Esophagus muscularis mucosa (tissue), 4 donors: ENCODE measurements around the gene PIP5K1A. TPM values are rescaled to one million over a fixed set of nuclear protein-coding genes. Genes with fewer than 3 reads are reported as not detected.

Experiments used
- DNase-seq: peaks from one replicate; pipeline ENCODE4 v3.0.0-alpha.2; 2017; ENCODE audit errors: extremely low spot score
- H3K27ac ChIP-seq, 4 donors: fragments of 200-600 bp; sonication (generic); replicated peaks in 1 of 4; 1 replicate in 3 of 4; 2 replicates in 1 of 4; pipeline ENCODE4 v1.5.1; 2016 to 2019; ENCODE audit warnings: mild to moderate bottlenecking in 1 of 4
- H3K27me3 ChIP-seq, 4 donors: fragments of 200-600 bp; sonication (generic); one replicate each; pipeline versions ENCODE4 v1.5.1 to v1.6.0; 2016 to 2019
- H3K36me3 ChIP-seq, 4 donors: fragments of 200-600 bp; sonication (generic); one replicate each; pipeline ENCODE4 v1.5.1; 2016 to 2019
- H3K4me1 ChIP-seq, 4 donors: fragments of 200-600 bp; sonication (generic); one replicate each; pipeline ENCODE4 v1.5.1; 2016 to 2019
- H3K4me3 ChIP-seq, 4 donors: fragments of 200-600 bp; sonication (generic); 1 replicate in 2 of 4; 2 replicates in 2 of 4; pipeline ENCODE4 v1.5.1; 2016 to 2019; ENCODE audit warnings: mild to moderate bottlenecking in 4 of 4, moderate library complexity in 1 of 4
- H3K9me3 ChIP-seq, 4 donors: fragments of 200-600 bp; sonication (generic); 1 replicate in 3 of 4; 2 replicates in 1 of 4; pipeline ENCODE4 v1.5.1; 2016 to 2019
- EP300 ChIP-seq: sonication (generic); formaldehyde crosslinking; IDR thresholded peaks from one replicate; pipeline ENCODE4 v1.6.1; 2017; ENCODE audit warnings: antibody characterized with exemption
- POLR2A ChIP-seq: fragments of 450-650 bp; IDR thresholded peaks from one replicate; pipeline ENCODE4 v1.6.1; 2017; ENCODE audit warnings: antibody characterized with exemption, moderate library complexity, mild to moderate bottlenecking, low read depth
- POLR2AphosphoS5 ChIP-seq, 2 donors: sonication (generic); formaldehyde crosslinking; IDR thresholded peaks; one replicate each; pipeline ENCODE4 v1.6.1; 2017; ENCODE audit warnings: antibody characterized with exemption in 2 of 2
- WGBS: methylation state at CpG from one replicate; pipeline ENCODE4 v1.1.5; 2018; 5-methylcytosine and 5-hydroxymethylcytosine counted together
- intact Hi-C: fragments of 100-400 bp; cut with DNase I; formaldehyde crosslinking; loops from one replicate; pipeline ENCODE4 v1.15.1; 2023
- total RNA-seq, 4 donors: library from RNA; depleted of rRNA; stranded (reverse); fragments of >200 nt; gene quantifications; one replicate each; pipeline versions ENCODE4 v1.1.0 to v1.2.1, GENCODE V29; 2016
- TF ChIP-seq, protein P1 (sequence below), 3 experiments: fragments of 200-600 bp in 2 of 3; fragments of 450-650 bp in 1 of 3; sonication (generic) in 2 of 3; IDR thresholded peaks; one replicate each; pipeline ENCODE4 v1.5.1; 2017 to 2019; ENCODE audit warnings: antibody characterized with exemption in 3 of 3, mild to moderate bottlenecking in 2 of 3, moderate library complexity in 1 of 3

Gene PIP5K1A
- total RNA-seq, 4 donors from 2014 or later: 44.7 to 54.9 (median 47.1) TPM

DNA sequence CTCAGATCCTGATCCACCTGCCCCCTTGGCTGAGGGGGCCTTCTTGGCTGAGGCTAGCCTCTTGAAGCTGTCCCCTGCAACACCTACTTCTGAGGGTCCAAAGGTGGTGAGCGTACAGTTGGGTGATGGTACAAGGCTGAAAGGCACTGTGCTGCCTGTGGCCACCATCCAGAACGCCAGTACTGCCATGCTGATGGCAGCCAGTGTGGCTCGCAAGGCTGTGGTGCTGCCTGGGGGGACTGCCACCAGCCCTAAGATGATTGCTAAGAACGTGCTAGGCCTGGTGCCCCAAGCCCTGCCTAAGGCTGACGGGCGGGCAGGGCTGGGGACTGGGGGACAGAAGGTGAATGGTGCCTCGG lies 89.0 kb downstream of the PIP5K1A start:
- TF ChIP-seq, protein P1, sequence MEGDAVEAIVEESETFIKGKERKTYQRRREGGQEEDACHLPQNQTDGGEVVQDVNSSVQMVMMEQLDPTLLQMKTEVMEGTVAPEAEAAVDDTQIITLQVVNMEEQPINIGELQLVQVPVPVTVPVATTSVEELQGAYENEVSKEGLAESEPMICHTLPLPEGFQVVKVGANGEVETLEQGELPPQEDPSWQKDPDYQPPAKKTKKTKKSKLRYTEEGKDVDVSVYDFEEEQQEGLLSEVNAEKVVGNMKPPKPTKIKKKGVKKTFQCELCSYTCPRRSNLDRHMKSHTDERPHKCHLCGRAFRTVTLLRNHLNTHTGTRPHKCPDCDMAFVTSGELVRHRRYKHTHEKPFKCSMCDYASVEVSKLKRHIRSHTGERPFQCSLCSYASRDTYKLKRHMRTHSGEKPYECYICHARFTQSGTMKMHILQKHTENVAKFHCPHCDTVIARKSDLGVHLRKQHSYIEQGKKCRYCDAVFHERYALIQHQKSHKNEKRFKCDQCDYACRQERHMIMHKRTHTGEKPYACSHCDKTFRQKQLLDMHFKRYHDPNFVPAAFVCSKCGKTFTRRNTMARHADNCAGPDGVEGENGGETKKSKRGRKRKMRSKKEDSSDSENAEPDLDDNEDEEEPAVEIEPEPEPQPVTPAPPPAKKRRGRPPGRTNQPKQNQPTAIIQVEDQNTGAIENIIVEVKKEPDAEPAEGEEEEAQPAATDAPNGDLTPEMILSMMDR (IDR thresholded peaks at IDR 0.05): no peak
- TF ChIP-seq POLR2AphosphoS5 (IDR thresholded peaks at IDR 0.05): no peak
- no peak for TF ChIP-seq EP300
- no peak for TF ChIP-seq POLR2A
- Histone ChIP-seq H3K4me1 (peaks cover 15 to 51% (median 26%) of the 10 kb centered on the region in 4 donors), H3K9me3 (no peaks in the 10 kb centered on the region), H3K27me3 (no peaks in the 10 kb centered on the region), H3K27ac (no peak overlapping the region), H3K4me3 (no peak overlapping the region), H3K36me3 (peaks cover 57 to 77% (median 75%) of the 10 kb centered on the region in 4 donors)
- intact Hi-C loops: no loop called here
- WGBS: 87% methylated on average over 7 of the region's 7 CpGs
- DNase-seq: no peak

DNA sequence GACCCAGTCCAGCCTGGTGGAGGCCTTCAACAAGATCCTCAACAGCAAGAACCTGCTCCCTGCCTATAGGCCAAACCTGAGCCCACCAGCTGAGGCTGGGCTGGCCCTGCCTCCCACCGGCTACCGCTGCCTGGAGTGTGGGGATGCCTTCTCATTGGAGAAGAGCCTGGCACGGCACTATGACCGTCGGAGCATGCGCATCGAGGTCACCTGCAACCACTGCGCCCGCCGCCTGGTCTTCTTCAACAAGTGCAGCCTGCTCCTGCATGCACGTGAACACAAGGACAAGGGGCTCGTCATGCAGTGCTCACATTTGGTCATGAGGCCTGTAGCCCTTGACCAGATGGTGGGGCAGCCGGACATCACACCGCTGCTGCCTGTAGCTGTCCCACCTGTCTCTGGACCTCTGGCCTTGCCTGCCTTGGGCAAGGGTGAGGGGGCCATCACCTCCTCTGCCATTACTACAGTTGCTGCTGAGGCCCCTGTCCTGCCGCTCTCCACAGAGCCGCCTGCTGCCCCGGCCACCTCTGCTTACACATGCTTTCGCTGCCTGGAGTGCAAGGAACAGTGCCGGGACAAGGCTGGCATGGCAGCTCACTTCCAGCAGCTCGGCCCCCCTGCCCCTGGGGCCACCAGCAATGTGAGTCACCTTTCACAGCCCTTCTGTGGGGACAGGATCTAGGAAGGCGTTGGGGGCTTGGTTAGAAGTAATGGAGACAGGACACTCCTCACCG lies 89.6 kb downstream of the PIP5K1A start:
- Histone ChIP-seq H3K36me3 (peaks cover 64 to 83% (median 81%) of the 10 kb centered on the region in 4 donors), H3K27me3 (no peaks in the 10 kb centered on the region), H3K4me1 (peaks cover 15 to 47% (median 24%) of the 10 kb centered on the region in 4 donors), H3K4me3 (no peak overlapping the region), H3K9me3 (no peaks in the 10 kb centered on the region), H3K27ac (no peak overlapping the region)
- DNase-seq: no peak
- 98% methylated on average over 7 of the region's 22 CpGs for WGBS
- intact Hi-C loops: no loop called here
- TF ChIP-seq EP300 (no peak), POLR2A (no peak), POLR2AphosphoS5 (IDR thresholded peaks at IDR 0.05) (no peak)
- TF ChIP-seq, protein P1 (IDR thresholded peaks at IDR 0.05): no peak

DNA sequence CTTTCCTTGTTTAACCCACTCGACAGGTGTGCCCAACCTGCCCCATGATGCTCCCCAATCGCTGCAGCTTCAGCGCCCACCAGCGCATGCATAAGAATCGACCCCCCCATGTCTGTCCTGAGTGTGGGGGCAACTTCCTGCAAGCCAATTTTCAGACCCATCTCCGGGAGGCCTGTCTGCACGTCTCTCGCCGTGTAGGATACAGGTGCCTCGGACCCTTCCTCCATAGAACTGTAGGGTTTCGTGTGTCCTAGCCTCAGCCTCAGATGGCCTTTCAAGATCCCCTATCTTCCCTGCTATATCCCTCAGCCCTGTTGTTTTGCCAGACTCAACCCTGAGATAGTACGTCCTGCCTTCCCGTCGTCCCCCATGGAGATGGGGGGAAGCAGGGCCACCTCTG lies 90.2 kb downstream of the PIP5K1A start:
- WGBS: 73% methylated on average over 14 of the region's 14 CpGs
- peaks cover 69 to 89% (median 87%) of the 10 kb centered on the region in 4 donors for H3K36me3 ChIP-seq

DNA sequence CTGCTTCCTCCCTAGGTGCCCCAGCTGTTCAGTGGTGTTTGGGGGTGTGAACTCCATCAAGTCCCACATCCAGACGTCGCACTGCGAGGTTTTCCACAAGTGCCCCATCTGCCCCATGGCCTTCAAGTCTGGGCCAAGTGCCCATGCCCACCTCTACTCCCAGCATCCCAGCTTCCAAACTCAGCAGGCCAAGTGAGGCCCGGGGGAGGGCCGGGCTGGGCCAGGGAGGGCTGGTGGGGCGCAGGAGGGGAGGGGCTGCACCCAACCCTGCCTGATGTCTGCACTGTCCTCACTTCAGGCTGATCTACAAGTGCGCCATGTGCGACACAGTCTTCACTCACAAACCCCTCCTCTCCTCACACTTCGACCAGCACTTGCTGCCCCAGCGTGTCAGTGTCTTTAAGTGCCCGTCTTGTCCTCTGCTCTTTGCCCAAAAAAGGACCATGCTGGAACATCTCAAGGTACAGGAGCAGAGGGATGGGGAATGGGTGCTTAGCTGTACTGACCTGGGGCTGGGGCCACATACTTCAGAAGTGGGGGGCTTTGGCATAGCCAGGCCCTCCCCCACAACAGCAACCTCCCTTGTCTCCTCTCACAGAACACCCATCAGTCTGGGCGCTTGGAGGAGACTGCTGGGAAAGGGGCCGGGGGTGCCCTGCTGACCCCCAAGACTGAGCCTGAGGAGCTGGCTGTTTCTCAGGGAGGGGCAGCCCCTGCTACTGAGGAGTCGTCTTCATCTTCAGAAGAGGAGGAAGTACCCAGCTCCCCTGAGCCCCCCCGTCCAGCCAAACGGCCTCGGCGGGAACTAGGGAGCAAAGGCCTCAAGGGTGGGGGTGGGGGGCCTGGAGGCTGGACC lies 91.0 kb downstream of the PIP5K1A start:
- peak overlapping the region in 1 of 4 donors; percentile 18 for H3K27ac ChIP-seq
- H3K27me3 ChIP-seq: no peaks in the 10 kb centered on the region
- intact Hi-C loops: no loop called here
- no peak for DNase-seq
- peaks cover 77 to 97% (median 95%) of the 10 kb centered on the region in 4 donors for H3K36me3 ChIP-seq
- 76% methylated on average over 13 of the region's 18 CpGs for WGBS
- TF ChIP-seq, protein P1 (IDR thresholded peaks at IDR 0.05): no peak
- TF ChIP-seq EP300: no peak
- no peak for TF ChIP-seq POLR2AphosphoS5 (IDR thresholded peaks at IDR 0.05)
- no peak for TF ChIP-seq POLR2A
- peaks cover 1 to 34% (median 11%) of the 10 kb centered on the region in 4 donors for H3K4me1 ChIP-seq
- no peaks in the 10 kb centered on the region for H3K9me3 ChIP-seq
- no peak overlapping the region for H3K4me3 ChIP-seq

More for the DNA sequence above, 90.2 kb downstream of the PIP5K1A start:
- Histone ChIP-seq H3K27ac (peak overlapping the region in 1 of 4 donors; percentile 18), H3K27me3 (no peaks in the 10 kb centered on the region), H3K9me3 (no peaks in the 10 kb centered on the region), H3K4me3 (no peak overlapping the region), H3K4me1 (peaks cover 10 to 42% (median 19%) of the 10 kb centered on the region in 4 donors)
- TF ChIP-seq POLR2A (no peak), EP300 (no peak), POLR2AphosphoS5 (IDR thresholded peaks at IDR 0.05) (no peak)
- TF ChIP-seq, protein P1 (IDR thresholded peaks at IDR 0.05): no peak
- intact Hi-C loops: no loop called here
- no peak for DNase-seq
